Breast epithelium (tissue), 4 donors: ENCODE data around the gene ARHGAP8. TPM values are rescaled to one million over a fixed set of nuclear protein-coding genes. Genes with fewer than 3 reads are reported as not detected.

Experiments
- DNase-seq, 2 donors: peaks; one replicate each; pipeline ENCODE4 v3.0.0-alpha.2; 2019; ENCODE audit warnings: low spot score in 2 of 2
- H3K27ac ChIP-seq, 2 donors: fragments of 200-600 bp; sonication (generic) in 1 of 2; one replicate each; pipeline ENCODE4 v1.5.1; 2016 to 2019; ENCODE audit warnings: mild to moderate bottlenecking in 1 of 2
- H3K27me3 ChIP-seq, 2 donors: fragments of 200-600 bp; sonication (generic) in 1 of 2; one replicate each; pipeline versions ENCODE4 v1.5.1 to v1.6.0; 2017 to 2019; ENCODE audit warnings: control low read depth in 1 of 2, mild to moderate bottlenecking in 1 of 2
- H3K36me3 ChIP-seq: fragments of 200-600 bp; one replicate; pipeline ENCODE4 v1.5.1; 2019
- H3K4me1 ChIP-seq, 2 donors: fragments of 200-600 bp; sonication (generic); one replicate each; pipeline ENCODE4 v1.5.1; 2016 to 2019; ENCODE audit warnings: control low read depth in 1 of 2
- H3K4me3 ChIP-seq, 3 donors: fragments of 200-600 bp; sonication (generic); 1 replicate in 2 of 3; 2 replicates in 1 of 3; pipeline ENCODE4 v1.5.1; 2016 to 2019; ENCODE audit warnings: mild to moderate bottlenecking in 3 of 3, moderate library complexity in 2 of 3
- H3K9me3 ChIP-seq, 2 donors: fragments of 200-600 bp; sonication (generic) in 1 of 2; one replicate each; pipeline ENCODE4 v1.5.1; 2016 to 2019; ENCODE audit warnings: control low read depth in 1 of 2
- CTCF ChIP-seq, 3 donors: fragments of 450-650 bp; IDR thresholded peaks; one replicate each; pipeline ENCODE4 v1.5.1; 2016 to 2017; ENCODE audit warnings: antibody characterized with exemption in 3 of 3, mild to moderate bottlenecking in 3 of 3, moderate library complexity in 3 of 3
- POLR2A ChIP-seq: fragments of 450-650 bp; IDR thresholded peaks from one replicate; pipeline ENCODE4 v1.6.1; 2016; ENCODE audit warnings: antibody characterized with exemption, mild to moderate bottlenecking, moderate library complexity
- POLR2AphosphoS5 ChIP-seq, 3 donors: sonication (generic); formaldehyde crosslinking; IDR thresholded peaks; one replicate each; pipeline ENCODE4 v1.6.1; 2017; ENCODE audit warnings: antibody characterized with exemption in 3 of 3
- intact Hi-C: fragments of 100-400 bp; cut with DNase I; formaldehyde crosslinking; loops from one replicate; pipeline ENCODE4 v1.15.1; 2023; ENCODE audit warnings: low total_unique reads
- total RNA-seq, 3 donors: library from RNA; depleted of rRNA; stranded (reverse); fragments of >200 nt; gene quantifications; one replicate each; pipeline ENCODE4 v1.1.0, GENCODE V29; 2016

ARHGAP8 gene
- total RNA-seq, 3 donors from 2014 or later = 9.8 to 39.4 (median 32.4) TPM

DNA sequence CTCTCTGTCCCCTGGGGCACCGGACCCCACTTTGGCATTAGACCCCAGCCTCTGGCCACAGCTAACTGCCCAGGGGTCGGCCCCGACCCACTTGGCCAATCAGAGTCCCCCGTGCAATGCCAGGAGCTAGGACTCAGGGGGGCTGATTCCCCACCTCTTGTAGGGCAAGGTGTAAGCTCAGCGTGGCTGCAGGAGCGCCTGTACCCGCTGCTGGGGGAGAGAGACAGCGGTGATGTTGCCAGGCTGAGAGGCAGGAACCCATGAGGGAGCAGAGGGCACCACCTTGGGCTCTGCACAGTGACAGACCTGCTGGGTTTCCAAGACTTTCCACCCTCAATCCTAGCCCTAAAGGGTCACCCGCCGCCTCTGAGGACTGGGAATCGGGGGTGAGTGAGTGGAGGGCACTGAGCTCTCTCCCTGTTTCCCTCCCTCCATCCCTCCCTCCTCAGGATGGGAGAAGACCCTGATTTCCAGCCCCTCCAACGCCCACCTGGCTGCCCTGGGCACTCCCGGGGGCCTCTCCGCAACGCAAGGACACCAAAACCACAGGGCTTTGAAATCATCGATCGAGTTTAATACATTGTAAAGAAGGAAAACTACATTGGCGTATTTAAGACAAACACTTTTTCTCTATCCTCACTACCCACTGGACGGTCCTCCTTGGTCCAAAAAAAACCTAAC lies 128.4 kb downstream of the ARHGAP8 start:
- H3K4me3 ChIP-seq = no peak overlapping the region
- DNase-seq = peak in 1 of 2 donors; percentile 37
- TF ChIP-seq CTCF (IDR thresholded peaks at IDR 0.05) (no peak), POLR2AphosphoS5 (IDR thresholded peaks at IDR 0.05) (no peak), POLR2A (no peak)
- no peaks in the 10 kb centered on the region for H3K4me1 ChIP-seq
- intact Hi-C loops = no loop called here
- H3K9me3 ChIP-seq = peaks cover 9 to 11% of the 10 kb centered on the region in 2 donors
- H3K27ac ChIP-seq = no peak overlapping the region
- no peaks in the 10 kb centered on the region for H3K27me3 ChIP-seq
- H3K36me3 ChIP-seq = no peaks in the 10 kb centered on the region

GRCh38 chr22:44881624-44882023 lies 129.2 kb downstream of the ARHGAP8 start:
- TF ChIP-seq POLR2A (no peak), POLR2AphosphoS5 (IDR thresholded peaks at IDR 0.05) (no peak), CTCF (IDR thresholded peaks at IDR 0.05) (no peak)
- Histone ChIP-seq H3K4me3 (no peak overlapping the region), H3K27ac (no peak overlapping the region), H3K27me3 (no peaks in the 10 kb centered on the region), H3K9me3 (peaks cover 9% of the 10 kb centered on the region in 2 donors), H3K4me1 (no peaks in the 10 kb centered on the region), H3K36me3 (no peaks in the 10 kb centered on the region)
- DNase-seq = peak in 1 of 2 donors; percentile 48
- intact Hi-C loops = no loop called here

- intact Hi-C loops = no loop called here
- no peak overlapping the region for H3K27ac ChIP-seq
- no peaks in the 10 kb centered on the region for H3K36me3 ChIP-seq
- H3K27me3 ChIP-seq = no peaks in the 10 kb centered on the region
- TF ChIP-seq POLR2A (no peak), POLR2AphosphoS5 (IDR thresholded peaks at IDR 0.05) (no peak), CTCF (IDR thresholded peaks at IDR 0.05) (no peak)
- peaks cover 2 to 4% of the 10 kb centered on the region in 2 donors for H3K9me3 ChIP-seq
- no peaks in the 10 kb centered on the region for H3K4me1 ChIP-seq
- H3K4me3 ChIP-seq = no peak overlapping the region
- DNase-seq = peak in 1 of 2 donors; percentile 19
Measured at GRCh38 chr22:44882226-44882905, 130.0 kb downstream of the ARHGAP8 start.

- no peaks in the 10 kb centered on the region for H3K4me1 ChIP-seq
- no peak overlapping the region for H3K27ac ChIP-seq
- no peaks in the 10 kb centered on the region for H3K36me3 ChIP-seq
- DNase-seq = peak in 1 of 2 donors; percentile 10
- H3K9me3 ChIP-seq = peaks cover 0 to 4% of the 10 kb centered on the region in 2 donors
- no peak overlapping the region for H3K4me3 ChIP-seq
- intact Hi-C loops = no loop called here
- no peak for TF ChIP-seq CTCF (IDR thresholded peaks at IDR 0.05)
- TF ChIP-seq POLR2AphosphoS5 (IDR thresholded peaks at IDR 0.05) = no peak
- no peak for TF ChIP-seq POLR2A
- H3K27me3 ChIP-seq = no peaks in the 10 kb centered on the region
Measured at GRCh38 chr22:44883011-44883421, 130.6 kb downstream of the ARHGAP8 start.

DNA sequence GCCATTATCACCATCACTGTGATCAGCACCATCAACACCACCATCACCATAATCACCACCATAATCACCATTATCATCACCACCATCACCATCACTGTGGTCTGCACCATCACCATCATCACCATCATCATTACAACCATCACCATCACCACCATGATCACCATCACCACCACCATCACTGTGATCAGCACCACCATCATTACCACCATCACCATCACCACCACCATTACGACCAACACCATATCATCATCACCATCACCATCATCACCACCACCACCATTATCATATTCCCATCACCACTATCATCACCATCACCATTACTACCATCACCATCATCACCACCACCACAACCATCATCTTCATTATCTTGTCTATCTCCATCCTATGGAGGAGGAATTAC lies 132.2 kb downstream of the ARHGAP8 start:
- intact Hi-C loops = no loop called here
- no peaks in the 10 kb centered on the region for H3K4me1 ChIP-seq
- no peaks in the 10 kb centered on the region for H3K36me3 ChIP-seq
- DNase-seq = no peak
- H3K4me3 ChIP-seq = no peak overlapping the region
- TF ChIP-seq POLR2A (no peak), POLR2AphosphoS5 (IDR thresholded peaks at IDR 0.05) (no peak), CTCF (IDR thresholded peaks at IDR 0.05) (no peak)
- H3K9me3 ChIP-seq = no peaks in the 10 kb centered on the region
- H3K27ac ChIP-seq = no peak overlapping the region
- H3K27me3 ChIP-seq = no peaks in the 10 kb centered on the region
